DOHH2 (cell line): ENCODE results near the gene ZPR1.

Experiments
- H3F3A ChIP-seq: fragments of 200-600 bp; sonication (generic), shearing (Covaris generic); 2 replicates; pipeline ENCODE4 v1.6.0; 2016; ENCODE audit warnings: antibody characterized with exemption, mild to moderate bottlenecking; ENCODE audit not compliant: control insufficient read depth, insufficient read depth
- H3K27ac ChIP-seq: fragments of 200-600 bp; sonication (generic); 2 replicates; pipeline ENCODE4 v1.5.1; 2014; ENCODE audit warnings: low read depth, mild to moderate bottlenecking, low read length, moderate library complexity
- H3K27me3 ChIP-seq: fragments of 200-600 bp; sonication (generic); 2 replicates; pipeline ENCODE4 v1.6.1; 2014; ENCODE audit warnings: mild to moderate bottlenecking, low read length, mixed read lengths; ENCODE audit not compliant: control insufficient read depth
- H3K36me3 ChIP-seq: fragments of 200-600 bp; sonication (generic); 2 replicates; pipeline ENCODE4 v1.6.1; 2014; ENCODE audit warnings: mild to moderate bottlenecking, low read length, moderate library complexity, mixed read lengths; ENCODE audit not compliant: control insufficient read depth
- H3K4me1 ChIP-seq: fragments of 200-600 bp; sonication (generic); 2 replicates; pipeline ENCODE4 v1.6.1; 2014; ENCODE audit warnings: mild to moderate bottlenecking, low read length, mixed read lengths; ENCODE audit not compliant: control insufficient read depth
- H3K4me2 ChIP-seq: fragments of 200-600 bp; sonication (generic); 2 replicates; pipeline ENCODE4 v1.6.0; 2014; ENCODE audit warnings: mild to moderate bottlenecking, low read length, moderate library complexity
- H3K4me3 ChIP-seq: fragments of 200-600 bp; sonication (generic); 2 replicates; pipeline ENCODE4 v1.5.1; 2014; ENCODE audit warnings: mild to moderate bottlenecking, low read length, mixed read lengths
- H3K79me2 ChIP-seq: fragments of 200-600 bp; sonication (generic); 2 replicates; pipeline ENCODE4 v1.6.1; 2014; ENCODE audit warnings: mild to moderate bottlenecking, low read length, mixed read lengths; ENCODE audit not compliant: control insufficient read depth
- H3K9me2 ChIP-seq: fragments of 200-600 bp; sonication (generic); replicated peaks from 2 replicates; pipeline ENCODE4 v1.6.1; 2014; ENCODE audit warnings: mild to moderate bottlenecking, low read length, mixed read lengths; ENCODE audit not compliant: control insufficient read depth
- H3K9me3 ChIP-seq: fragments of 200-600 bp; sonication (generic); 2 replicates; pipeline ENCODE4 v1.6.1; 2014; ENCODE audit warnings: antibody characterized with exemption, low read length, mixed read lengths; ENCODE audit not compliant: control insufficient read depth, insufficient read depth
- H4K20me1 ChIP-seq: fragments of 200-600 bp; sonication (generic); 2 replicates; pipeline ENCODE4 v1.6.0; 2014; ENCODE audit warnings: low read depth, mild to moderate bottlenecking, antibody characterized with exemption, low read length, moderate library complexity; ENCODE audit not compliant: control insufficient read depth, insufficient read depth
- EZH2phosphoT487 ChIP-seq: fragments of 200-600 bp; sonication (generic); IDR thresholded peaks from 2 replicates; pipeline ENCODE4 v1.6.1; 2017; ENCODE audit warnings: borderline replicate concordance, mild to moderate bottlenecking, antibody characterized with exemption, low read length, moderate library complexity, mixed read lengths
- TF ChIP-seq, protein P1 (sequence below): fragments of 200-600 bp; sonication (generic); IDR thresholded peaks from one replicate; pipeline ENCODE4 v1.5.1; 2014; ENCODE audit warnings: antibody characterized with exemption, mild to moderate bottlenecking, low read depth, low read length; ENCODE audit not compliant: poor library complexity, severe bottlenecking

ZPR1 gene

DNA sequence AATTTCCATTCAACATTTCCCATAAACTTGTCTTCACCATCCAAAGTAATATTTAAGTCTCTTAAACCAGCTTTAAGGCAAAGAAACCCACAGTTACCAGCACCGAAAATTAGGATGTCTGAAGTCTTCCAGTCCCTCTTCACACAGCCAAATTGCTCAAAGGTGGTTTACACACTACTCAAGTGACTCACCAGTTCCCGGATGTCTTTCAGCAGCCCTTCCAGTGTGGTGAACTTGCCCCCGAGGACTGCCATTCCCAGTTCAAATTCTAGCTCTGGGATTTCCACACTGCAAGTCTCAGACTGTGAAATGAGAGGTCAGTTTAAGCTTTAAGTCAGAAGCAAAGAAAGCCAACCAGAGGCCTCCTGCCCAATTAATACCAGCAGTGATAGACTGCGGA lies 5.1 kb downstream of the ZPR1 start:
- Histone ChIP-seq H3K4me1 (peaks cover 11% of the 10 kb centered on the region), H3K79me2 (peaks cover 24% of the 10 kb centered on the region), H3K9me3 (no peaks in the 10 kb centered on the region), H4K20me1 (no peaks in the 10 kb centered on the region), H3K27me3 (no peaks in the 10 kb centered on the region), H3K27ac (no peak overlapping the region), H3K4me2 (no peak overlapping the region), H3K36me3 (peaks cover 97% of the 10 kb centered on the region), H3K9me2 (no peaks in the 10 kb centered on the region), H3F3A (0 out of 2 replicates have a peak, but pooled peaks cover 2% of the 10 kb centered on the region), H3K4me3 (no peak overlapping the region)
- TF ChIP-seq, protein P1, sequence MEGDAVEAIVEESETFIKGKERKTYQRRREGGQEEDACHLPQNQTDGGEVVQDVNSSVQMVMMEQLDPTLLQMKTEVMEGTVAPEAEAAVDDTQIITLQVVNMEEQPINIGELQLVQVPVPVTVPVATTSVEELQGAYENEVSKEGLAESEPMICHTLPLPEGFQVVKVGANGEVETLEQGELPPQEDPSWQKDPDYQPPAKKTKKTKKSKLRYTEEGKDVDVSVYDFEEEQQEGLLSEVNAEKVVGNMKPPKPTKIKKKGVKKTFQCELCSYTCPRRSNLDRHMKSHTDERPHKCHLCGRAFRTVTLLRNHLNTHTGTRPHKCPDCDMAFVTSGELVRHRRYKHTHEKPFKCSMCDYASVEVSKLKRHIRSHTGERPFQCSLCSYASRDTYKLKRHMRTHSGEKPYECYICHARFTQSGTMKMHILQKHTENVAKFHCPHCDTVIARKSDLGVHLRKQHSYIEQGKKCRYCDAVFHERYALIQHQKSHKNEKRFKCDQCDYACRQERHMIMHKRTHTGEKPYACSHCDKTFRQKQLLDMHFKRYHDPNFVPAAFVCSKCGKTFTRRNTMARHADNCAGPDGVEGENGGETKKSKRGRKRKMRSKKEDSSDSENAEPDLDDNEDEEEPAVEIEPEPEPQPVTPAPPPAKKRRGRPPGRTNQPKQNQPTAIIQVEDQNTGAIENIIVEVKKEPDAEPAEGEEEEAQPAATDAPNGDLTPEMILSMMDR: no peak
- no peak for TF ChIP-seq EZH2phosphoT487

DNA sequence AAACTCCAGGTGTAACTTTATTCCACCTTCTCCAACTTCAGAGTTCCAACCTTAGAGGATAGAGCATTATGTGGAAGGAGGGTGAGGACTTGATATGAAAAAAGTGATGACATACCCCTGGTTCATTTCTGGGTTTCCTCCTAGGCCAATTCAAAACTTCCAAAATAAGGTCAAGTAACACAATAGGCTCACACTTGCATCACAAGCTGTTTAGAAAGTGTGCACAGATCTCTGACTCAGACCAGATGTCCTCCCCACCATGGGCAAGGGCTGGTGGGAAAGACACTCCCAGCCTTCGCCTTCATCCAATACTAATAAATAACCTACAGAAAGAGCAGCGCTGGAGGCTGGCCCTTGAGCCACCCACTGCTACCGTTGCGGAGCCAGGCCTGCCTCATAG lies 9.3 kb downstream of the ZPR1 start:
- Histone ChIP-seq H4K20me1 (no peaks in the 10 kb centered on the region), H3K27me3 (no peaks in the 10 kb centered on the region), H3K4me1 (peaks cover 13% of the 10 kb centered on the region), H3K4me3 (no peak overlapping the region), H3K27ac (no peak overlapping the region), H3K4me2 (no peak overlapping the region), H3F3A (peaks cover 15% of the 10 kb centered on the region; the same call in 1 of the 2 replicates), H3K9me3 (no peaks in the 10 kb centered on the region), H3K36me3 (peaks cover 75% of the 10 kb centered on the region), H3K79me2 (no peaks in the 10 kb centered on the region), H3K9me2 (no peaks in the 10 kb centered on the region)
- TF ChIP-seq, protein P1: no peak
- no peak for TF ChIP-seq EZH2phosphoT487

DNA sequence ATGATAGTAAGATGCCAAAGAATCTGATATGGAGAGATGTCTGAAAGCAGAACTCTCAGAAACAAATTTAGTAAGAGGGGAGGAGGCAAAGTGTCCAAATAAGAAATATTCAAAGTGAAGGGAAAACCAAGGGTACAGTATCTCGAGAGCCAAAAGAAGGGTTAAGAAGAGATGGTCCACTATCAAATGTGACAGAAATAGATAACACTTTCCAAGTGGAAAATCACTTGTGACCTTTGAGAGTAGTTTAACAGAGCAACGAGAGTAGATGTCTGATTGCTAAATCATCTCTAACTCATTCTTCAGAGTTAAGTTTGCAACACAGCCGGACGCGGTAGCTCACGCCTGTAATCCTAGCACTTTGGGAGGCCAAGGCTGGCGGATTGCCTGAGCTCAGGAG lies 10.8 kb downstream of the ZPR1 start:
- H3K27me3 ChIP-seq: no peaks in the 10 kb centered on the region
- peaks cover 16% of the 10 kb centered on the region; the same call in 1 of the 2 replicates for H3F3A ChIP-seq
- no peak overlapping the region for H3K4me2 ChIP-seq
- H3K4me3 ChIP-seq: no peak overlapping the region
- peaks cover 64% of the 10 kb centered on the region for H3K36me3 ChIP-seq
- TF ChIP-seq, protein P1: no peak
- TF ChIP-seq EZH2phosphoT487: no peak
- H3K9me2 ChIP-seq: no peaks in the 10 kb centered on the region
- H3K4me1 ChIP-seq: peaks cover 16% of the 10 kb centered on the region
- H3K79me2 ChIP-seq: peaks cover 7% of the 10 kb centered on the region
- H3K9me3 ChIP-seq: no peaks in the 10 kb centered on the region
- no peak overlapping the region for H3K27ac ChIP-seq
- no peaks in the 10 kb centered on the region for H4K20me1 ChIP-seq
